Stomach (tissue), 9 donors: ENCODE data around the gene KRT83. TPM values are rescaled to one million over a fixed set of nuclear protein-coding genes. Genes with fewer than 3 reads are reported as not detected.

Source experiments
- DNase-seq, 2 donors: peaks; one replicate each; pipeline versions ENCODE4 v3.0.0 to v3.0.0-alpha.2; 2013 to 2019
- H3K27ac ChIP-seq, 5 donors: fragments of 200-600 bp in 4 of 5; sonication (generic) in 4 of 5; one replicate each; pipeline ENCODE4 v1.5.1; 2013 to 2019; ENCODE audit warnings: mild to moderate bottlenecking in 1 of 5, moderate library complexity in 1 of 5
- H3K27me3 ChIP-seq, 3 donors: fragments of 200-600 bp; sonication (generic); one replicate each; pipeline ENCODE4 v1.5.1; 2017 to 2019; ENCODE audit warnings: mixed run types in 1 of 3
- H3K36me3 ChIP-seq, 4 donors: fragments of 200-600 bp; sonication (generic); 1 replicate in 3 of 4; 2 replicates in 1 of 4; pipeline ENCODE4 v1.5.1; 2016 to 2019
- H3K4me1 ChIP-seq, 4 donors: fragments of 200-600 bp; sonication (generic); one replicate each; pipeline ENCODE4 v1.5.1; 2016 to 2019
- H3K4me3 ChIP-seq, 4 donors: fragments of 200-600 bp; sonication (generic) in 3 of 4; one replicate each; pipeline ENCODE4 v1.5.1; 2016 to 2019; ENCODE audit warnings: mild to moderate bottlenecking in 1 of 4
- H3K9me3 ChIP-seq, 4 donors: fragments of 200-600 bp; sonication (generic); one replicate each; pipeline ENCODE4 v1.5.1; 2016 to 2019
- CTCF ChIP-seq, 7 experiments: fragments of 450-650 bp in 4 of 7; fragments of 200-600 bp in 3 of 7; sonication (generic) in 3 of 7; IDR thresholded peaks; one replicate each; pipeline ENCODE4 v1.5.1; 2016 to 2019; ENCODE audit warnings: antibody characterized with exemption in 7 of 7, control low read depth in 2 of 7, mild to moderate bottlenecking in 1 of 7
- EP300 ChIP-seq: sonication (generic); formaldehyde crosslinking; IDR thresholded peaks from one replicate; pipeline ENCODE4 v1.6.1; 2017; ENCODE audit warnings: antibody characterized with exemption
- POLR2A ChIP-seq, 4 donors: fragments of 450-650 bp; IDR thresholded peaks; one replicate each; pipeline ENCODE4 v1.6.1; 2016; ENCODE audit warnings: antibody characterized with exemption in 4 of 4, control low read depth in 2 of 4, mild to moderate bottlenecking in 1 of 4, moderate library complexity in 1 of 4
- POLR2AphosphoS5 ChIP-seq, 3 donors: sonication (generic); formaldehyde crosslinking; IDR thresholded peaks; one replicate each; pipeline ENCODE4 v1.6.1; 2016; ENCODE audit warnings: antibody characterized with exemption in 3 of 3
- WGBS, 5 donors: extraction: QIAGEN DNeasy Blood & Tissue Kit in 3 of 5; methylation state at CpG; one replicate each; pipeline versions ENCODE4 v1.1.5 to v1.1.7; 2013 to 2018; 5-methylcytosine and 5-hydroxymethylcytosine counted together
- intact Hi-C: fragments of 100-400 bp; cut with DNase I; formaldehyde crosslinking; loops from one replicate; pipeline ENCODE4 v1.15.1; 2023; ENCODE audit warnings: low total_unique reads
- polyA plus RNA-seq, 3 donors: library from polyadenylated mRNA; stranded (reverse); fragments of 200-250 nt; gene quantifications; one replicate each; pipeline ENCODE4 v1.2.3, GENCODE V29; 2013
- total RNA-seq, 5 donors: library from RNA; depleted of rRNA; stranded (reverse); fragments of >200 nt; gene quantifications; one replicate each; pipeline versions ENCODE4 v1.1.0 to v1.2.3, GENCODE V29; 2014 to 2016
- donor health status: healthy with polysubstance abuse.
- donor health status: Bipolar disorder and iron deficiency.
- donor health status: healthy.

Gene KRT83
- total and polyA plus RNA-seq, 8 donors: not detected

GRCh38 chr12:52367876-52368275, 46.7 kb upstream of the KRT83 start:
- Histone ChIP-seq H3K4me3 (no peak overlapping the region), H3K4me1 (peaks cover 0 to 15% (median 5%) of the 10 kb centered on the region in 4 donors), H3K36me3 (no peaks in the 10 kb centered on the region), H3K27me3 (peaks cover 0 to 8% (median 4%) of the 10 kb centered on the region in 3 donors), H3K27ac (no peak overlapping the region), H3K9me3 (no peaks in the 10 kb centered on the region)
- TF ChIP-seq EP300 (no peak), CTCF (IDR thresholded peaks at IDR 0.05) (no peak), POLR2AphosphoS5 (IDR thresholded peaks at IDR 0.05) (no peak), POLR2A (IDR thresholded peaks at IDR 0.05) (no peak)
- DNase-seq: no peak
- 80 to 86% (median 83%) methylated on average over 6 of the region's 6 CpGs for WGBS, 5 donors
- intact Hi-C loops: loop anchor here (5.0 kb wide), 1 partner anchor 509 kb away; no protein-coding TSS in a partner anchor

DNA sequence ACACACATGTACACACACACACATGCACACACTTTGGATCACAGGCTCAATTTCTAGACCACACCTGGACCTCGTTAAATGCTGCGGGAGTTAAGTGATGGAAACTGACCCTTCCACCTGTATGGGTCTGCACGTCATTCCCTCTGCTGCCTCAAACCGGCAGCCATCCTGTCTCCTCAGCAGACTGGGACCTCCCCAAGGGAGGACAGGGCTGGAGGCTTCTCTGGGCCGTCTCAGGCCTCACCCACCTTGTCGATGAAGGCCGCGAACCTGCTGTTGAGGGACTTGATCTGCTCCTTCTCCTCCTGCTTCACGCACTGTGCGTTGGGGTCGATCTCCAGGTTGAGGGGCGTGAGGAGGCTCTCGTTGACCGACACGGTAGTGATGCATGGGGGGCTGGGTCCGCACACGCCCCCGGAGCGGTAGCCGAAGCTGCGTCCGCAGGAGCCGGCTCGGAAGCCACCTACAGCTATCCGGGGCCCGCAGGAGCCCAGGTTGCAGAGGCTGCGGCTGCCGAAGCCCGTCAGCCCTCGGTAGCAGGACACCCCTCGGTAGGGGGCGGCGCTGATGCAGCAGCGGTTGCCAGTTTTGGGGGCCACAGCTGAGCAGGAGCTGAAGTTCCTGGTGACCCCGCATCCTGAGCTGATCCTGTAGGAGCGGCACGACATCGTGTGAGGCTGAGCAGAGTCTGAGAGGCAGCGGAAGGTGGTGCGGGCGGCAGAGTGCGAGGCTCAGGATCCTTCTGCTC, 45.7 kb upstream of the KRT83 start, which contains the start of gene KRT85:
Gene KRT85 (minus strand): TSS at position 744 of the 748 bp plus-strand sequence. CDS start 76 bp downstream, at position 668.
- no peak for TF ChIP-seq POLR2AphosphoS5 (IDR thresholded peaks at IDR 0.05)
- TF ChIP-seq EP300: no peak
- no peak for TF ChIP-seq POLR2A (IDR thresholded peaks at IDR 0.05)
- no peak for TF ChIP-seq CTCF (IDR thresholded peaks at IDR 0.05)
- 80 to 91% (median 89%) methylated on average over 35 to 42 of the region's 42 CpGs for WGBS, 5 donors

DNA sequence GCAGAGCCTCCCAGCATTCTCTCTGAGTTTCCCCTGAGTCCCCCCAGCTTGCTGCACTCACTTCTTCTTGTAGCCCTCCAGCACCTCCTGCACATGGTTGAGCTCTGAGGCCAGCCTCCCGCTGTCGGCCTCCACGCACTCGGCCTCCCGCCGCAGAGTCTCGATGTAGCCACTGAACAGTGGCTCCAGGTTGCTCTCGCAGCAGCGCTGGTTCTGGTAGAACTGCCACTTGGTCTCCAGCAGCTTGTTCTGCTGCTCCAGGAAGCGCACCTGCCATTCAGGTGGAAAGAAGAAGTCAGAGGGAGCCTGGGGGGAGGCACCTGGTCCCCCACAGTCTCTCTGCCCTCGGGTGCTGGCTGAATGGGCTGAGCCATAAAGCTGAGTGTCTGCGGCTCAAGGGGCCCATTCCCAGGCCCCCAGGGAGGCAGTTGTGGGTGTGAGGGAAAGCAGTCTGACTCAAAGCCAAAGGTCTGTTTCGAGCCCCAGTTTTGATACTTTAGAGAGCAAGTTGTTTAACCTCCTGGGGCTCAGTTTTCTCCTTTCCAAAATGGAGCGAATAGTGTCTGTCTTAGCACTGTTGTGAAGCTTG, 43.8 kb upstream of the KRT83 start:
- WGBS, 5 donors: 84 to 94% (median 91%) methylated on average over 14 of the region's 14 CpGs
- Histone ChIP-seq H3K36me3 (no peaks in the 10 kb centered on the region), H3K27ac (no peak overlapping the region), H3K4me3 (no peak overlapping the region), H3K4me1 (no peaks in the 10 kb centered on the region), H3K27me3 (peaks cover 0 to 8% (median 4%) of the 10 kb centered on the region in 3 donors), H3K9me3 (no peaks in the 10 kb centered on the region)
- no peak for DNase-seq
- TF ChIP-seq POLR2A (IDR thresholded peaks at IDR 0.05) (no peak), EP300 (no peak), CTCF (IDR thresholded peaks at IDR 0.05) (no peak), POLR2AphosphoS5 (IDR thresholded peaks at IDR 0.05) (no peak)
- intact Hi-C loops: loop anchor here (5.0 kb wide), 1 partner anchor 512 kb away; no protein-coding TSS in a partner anchor

More for the DNA sequence above, 45.7 kb upstream of the KRT83 start, which contains the start of gene KRT85:
- intact Hi-C loops: loop anchor here (5.0 kb wide), 1 partner anchor 510 kb away; no protein-coding TSS in a partner anchor
- peaks cover 0 to 8% (median 4%) of the 10 kb centered on the region in 3 donors for H3K27me3 ChIP-seq
- H3K27ac ChIP-seq: no peak within 1 kb of the TSS
- H3K4me3 ChIP-seq: no peak within 1 kb of the TSS
- DNase-seq: no peak
- H3K9me3 ChIP-seq: no peaks in the 10 kb centered on the region
- peaks cover 0 to 10% (median 5%) of the 10 kb centered on the region in 4 donors for H3K4me1 ChIP-seq
- no peaks in the 10 kb centered on the region for H3K36me3 ChIP-seq

DNA sequence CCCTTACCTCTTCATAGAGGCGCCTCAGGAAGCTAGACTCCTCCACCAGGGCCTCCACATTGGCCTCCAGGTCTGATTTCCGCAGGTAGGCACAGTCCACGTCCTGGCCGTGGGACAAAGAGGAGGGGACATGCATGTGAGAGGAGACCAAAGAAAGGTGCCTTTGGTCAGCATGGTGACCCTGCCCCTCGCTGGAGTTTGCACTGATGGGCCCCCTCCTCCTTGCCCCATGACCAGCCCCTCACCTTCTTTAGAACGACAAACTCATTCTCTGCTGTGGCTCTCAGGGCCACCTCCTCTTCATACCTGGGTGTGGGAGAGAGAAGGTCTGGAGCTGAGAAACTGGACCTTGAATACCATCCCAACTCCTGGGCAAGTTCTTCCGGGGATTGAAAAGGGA, 42.9 kb upstream of the KRT83 start:
- H3K27ac ChIP-seq: no peak overlapping the region
- H3K36me3 ChIP-seq: no peaks in the 10 kb centered on the region
- no peak overlapping the region for H3K4me3 ChIP-seq
- H3K4me1 ChIP-seq: no peaks in the 10 kb centered on the region
- H3K9me3 ChIP-seq: no peaks in the 10 kb centered on the region
- 77 to 91% (median 87%) methylated on average over 7 of the region's 7 CpGs for WGBS, 5 donors
- no peak for DNase-seq
- peaks cover 0 to 5% (median 4%) of the 10 kb centered on the region in 3 donors for H3K27me3 ChIP-seq
- intact Hi-C loops: no loop called here
- TF ChIP-seq POLR2A (IDR thresholded peaks at IDR 0.05): no peak
- no peak for TF ChIP-seq CTCF (IDR thresholded peaks at IDR 0.05)
- no peak for TF ChIP-seq EP300
- TF ChIP-seq POLR2AphosphoS5 (IDR thresholded peaks at IDR 0.05): no peak
